Hippocampal formation (tissue), 2 donors: ENCODE data around the gene NLN.
"Not testable (repeated sequence)": the region's sequence is repeated elsewhere in the genome, so short reads cannot be mapped to it uniquely, and the experiment has no call there.

ENCODE experiments used
- DNase-seq, 2 donors: peaks; one replicate each; lab custom pipeline; 2025; lab: John Stamatoyannopoulos, UW

Gene NLN

GRCh38 chr5:65832152-65832551 is 110.1 kb downstream of the NLN start:
- DNase-seq = no peak

DNA sequence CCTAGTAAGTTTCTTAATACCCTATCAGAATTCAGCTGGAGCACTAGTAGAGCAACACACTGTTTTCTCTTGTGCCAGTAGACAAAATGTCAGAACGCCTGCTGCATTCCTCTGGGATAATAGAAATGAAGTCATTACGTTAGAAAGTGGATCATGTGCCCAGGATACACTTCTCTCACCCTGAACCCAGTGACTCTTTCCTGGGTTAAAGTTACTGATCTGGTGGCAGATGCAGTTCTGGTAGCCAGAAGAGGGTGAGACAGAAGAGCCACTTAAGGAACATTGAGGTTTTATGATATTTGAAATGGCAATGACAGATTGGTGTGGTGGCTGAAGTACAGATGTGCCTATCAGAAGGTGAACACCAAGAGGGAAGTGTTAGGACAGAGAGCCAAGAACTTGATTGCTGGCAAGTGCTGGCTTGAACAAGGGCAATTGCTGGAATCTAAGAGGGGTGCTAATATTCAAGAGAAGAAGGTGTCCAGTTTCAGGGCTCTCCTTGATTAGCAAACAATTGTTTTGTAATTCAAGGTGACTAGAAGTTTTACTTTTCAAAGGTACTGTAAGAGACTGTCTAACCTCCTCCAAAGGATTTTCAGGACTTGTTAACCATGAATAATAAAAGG is 110.7 kb downstream of the NLN start:
- no peak for DNase-seq

GRCh38 chr5:65833780-65834179 is 111.8 kb downstream of the NLN start:
- DNase-seq = no peak

- no peak for DNase-seq
Measured at GRCh38 chr5:65834306-65834705, 112.3 kb downstream of the NLN start.

GRCh38 chr5:65835191-65835590 is 113.2 kb downstream of the NLN start:
- peak in 1 of 2 donors; percentile 44 for DNase-seq

DNA sequence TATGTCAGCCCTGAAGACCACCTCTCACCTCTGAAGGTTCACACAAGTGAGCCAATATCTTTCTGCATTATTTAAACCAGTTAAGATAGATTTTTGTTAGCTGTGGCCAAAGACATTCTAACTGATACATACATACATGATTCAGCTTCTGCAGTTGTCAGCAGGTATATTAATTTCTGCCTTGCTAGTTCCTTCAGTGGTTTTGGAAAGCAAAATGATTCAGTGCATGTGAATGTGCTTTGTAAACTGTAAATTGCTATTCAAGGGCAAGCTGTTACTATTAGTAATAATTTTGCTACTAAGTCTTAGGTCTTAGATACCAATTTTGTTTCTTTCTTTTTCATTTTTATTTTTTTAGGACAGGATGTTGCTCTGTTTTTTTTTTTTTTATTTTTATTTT is 115.1 kb downstream of the NLN start:
- no peak for DNase-seq

GRCh38 chr5:65839170-65839569 is 117.2 kb downstream of the NLN start:
- DNase-seq = not testable (repeated sequence)

DNA sequence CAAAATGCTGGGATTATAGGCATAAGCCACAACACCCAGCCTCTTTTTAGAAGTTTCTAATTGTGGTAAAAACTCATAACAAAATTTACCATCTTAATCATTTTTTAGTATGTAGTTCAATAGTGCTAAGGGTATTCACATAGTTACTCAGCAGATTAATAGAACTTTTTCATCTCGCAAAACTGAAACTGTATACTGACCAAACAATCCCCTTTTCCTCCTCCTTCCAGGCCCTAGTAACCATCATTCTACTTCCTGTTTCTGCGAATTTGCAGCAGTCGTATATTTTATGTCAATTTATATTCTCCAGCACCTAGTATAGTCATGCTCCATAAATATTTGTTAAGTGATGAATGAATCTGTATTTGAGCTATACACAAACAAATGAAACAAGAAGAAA is 118.1 kb downstream of the NLN start:
- no peak for DNase-seq

- DNase-seq = not testable (repeated sequence)
Measured at GRCh38 chr5:65844763-65845162, 122.8 kb downstream of the NLN start.

DNA sequence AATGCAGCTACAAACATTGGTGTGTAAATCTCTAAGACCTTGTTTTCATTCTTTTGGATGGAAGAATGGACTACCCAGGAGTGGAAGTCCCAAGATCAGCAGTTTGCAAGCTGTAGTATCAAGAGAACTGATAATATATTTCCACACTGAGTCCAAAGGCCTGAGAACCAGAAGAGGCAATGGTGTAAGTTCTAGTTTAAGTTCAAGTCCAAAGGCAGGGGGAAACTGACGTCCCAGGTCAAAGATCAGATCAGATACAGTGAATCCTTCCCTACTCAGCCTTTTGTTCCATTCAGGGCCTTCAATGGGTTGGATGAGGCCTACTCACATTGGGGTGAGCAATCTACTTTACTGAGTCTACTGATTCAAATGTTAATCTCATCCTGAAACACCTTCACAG is 124.1 kb downstream of the NLN start:
- no peak for DNase-seq

GRCh38 chr5:65847019-65847418 is 125.0 kb downstream of the NLN start:
- not testable (repeated sequence) for DNase-seq

GRCh38 chr5:65849918-65850317 is 127.9 kb downstream of the NLN start:
- not testable (repeated sequence) for DNase-seq

- no peak for DNase-seq
Measured at GRCh38 chr5:65854925-65855324, 132.9 kb downstream of the NLN start.

- DNase-seq = no peak
Measured at GRCh38 chr5:65855766-65856315, 133.8 kb downstream of the NLN start.

GRCh38 chr5:65856520-65856919 is 134.5 kb downstream of the NLN start:
- DNase-seq = no peak

GRCh38 chr5:65858316-65858715 is 136.3 kb downstream of the NLN start:
- no peak for DNase-seq

- DNase-seq = no peak
Measured at GRCh38 chr5:65861830-65862241, 139.8 kb downstream of the NLN start.

- no peak for DNase-seq
Measured at GRCh38 chr5:65862384-65862783, 140.4 kb downstream of the NLN start.

DNA sequence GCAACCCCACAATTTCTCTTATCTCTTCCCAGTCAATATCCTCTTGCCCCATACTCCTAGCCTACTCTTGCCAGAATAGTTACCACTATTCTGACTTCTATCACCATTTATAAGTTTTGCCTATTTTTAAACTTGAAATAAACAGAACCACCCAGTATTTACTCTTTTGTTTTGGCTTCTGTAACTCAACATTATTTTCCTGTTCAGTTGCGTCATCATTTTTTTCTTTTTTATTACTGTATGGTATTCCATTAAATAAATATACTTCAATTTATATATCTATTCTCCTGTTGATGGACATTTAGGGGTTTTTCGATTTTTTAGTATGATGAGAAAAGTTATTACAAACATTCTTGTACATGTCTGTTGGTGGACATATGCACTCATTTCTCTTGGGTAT is 141.7 kb downstream of the NLN start:
- no peak for DNase-seq

DNA sequence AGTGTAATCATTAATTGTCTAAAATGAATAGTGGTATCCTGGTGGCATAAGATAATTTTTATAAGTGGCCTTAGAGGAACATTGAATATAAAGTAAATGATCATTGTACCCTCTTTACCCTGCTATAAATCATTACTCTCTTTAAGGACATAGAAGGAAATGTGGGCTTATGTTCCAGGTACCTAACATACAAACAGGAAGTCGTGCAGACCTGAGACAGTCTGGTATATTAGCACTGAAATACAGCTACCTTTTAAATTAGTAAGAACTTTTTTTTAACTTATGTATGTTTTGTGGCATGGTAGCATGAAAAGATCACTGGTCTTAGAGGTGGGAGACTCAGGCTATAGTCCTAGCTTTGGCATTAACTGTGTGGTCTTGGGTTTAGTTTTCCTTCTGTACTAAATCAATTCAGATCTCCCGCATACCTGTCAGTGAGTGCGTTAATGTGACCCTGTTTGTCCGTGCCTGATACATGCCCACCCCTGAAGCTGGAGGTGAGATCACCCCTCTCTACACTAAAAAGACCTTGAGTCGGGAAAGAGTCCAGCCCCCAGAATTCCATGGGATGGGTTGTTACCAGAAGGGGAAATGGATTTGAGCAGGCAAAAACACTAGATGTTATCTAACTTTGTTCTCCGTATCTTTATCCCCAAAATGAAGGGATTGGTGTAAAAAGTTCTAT is 145.0 kb downstream of the NLN start:
- DNase-seq = no peak

DNA sequence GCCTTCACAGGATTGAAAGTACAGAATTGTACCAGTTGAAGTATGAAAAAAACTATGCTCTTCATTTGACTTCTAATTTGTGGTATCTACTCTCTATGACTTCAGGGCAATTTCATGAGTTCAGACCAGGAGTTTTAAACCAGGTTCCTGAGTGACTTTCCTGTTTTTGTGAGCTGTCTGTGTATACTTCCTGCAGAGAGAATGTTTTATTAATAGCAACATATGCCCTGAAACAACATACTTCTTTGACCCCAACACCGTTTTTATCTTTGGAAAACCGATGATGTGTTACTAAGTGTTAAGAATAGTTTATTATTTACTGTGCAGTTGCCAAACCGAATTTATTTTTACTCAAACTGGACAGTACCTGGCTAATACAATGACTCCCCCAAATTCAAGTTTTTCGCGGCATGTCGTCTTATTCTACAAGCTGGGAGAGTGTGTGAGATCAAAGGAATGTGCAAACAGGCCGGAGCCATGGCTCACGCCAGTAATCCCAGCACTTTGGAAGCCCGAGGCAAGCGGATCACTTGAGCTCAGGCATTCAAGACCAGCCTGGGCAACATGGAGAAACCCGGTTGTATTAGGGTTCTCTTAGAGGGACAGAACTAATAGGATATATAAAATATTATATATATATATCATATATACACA is 145.7 kb downstream of the NLN start:
- DNase-seq = no peak

- DNase-seq = no peak
Measured at GRCh38 chr5:65868509-65868908, 146.5 kb downstream of the NLN start.

DNA sequence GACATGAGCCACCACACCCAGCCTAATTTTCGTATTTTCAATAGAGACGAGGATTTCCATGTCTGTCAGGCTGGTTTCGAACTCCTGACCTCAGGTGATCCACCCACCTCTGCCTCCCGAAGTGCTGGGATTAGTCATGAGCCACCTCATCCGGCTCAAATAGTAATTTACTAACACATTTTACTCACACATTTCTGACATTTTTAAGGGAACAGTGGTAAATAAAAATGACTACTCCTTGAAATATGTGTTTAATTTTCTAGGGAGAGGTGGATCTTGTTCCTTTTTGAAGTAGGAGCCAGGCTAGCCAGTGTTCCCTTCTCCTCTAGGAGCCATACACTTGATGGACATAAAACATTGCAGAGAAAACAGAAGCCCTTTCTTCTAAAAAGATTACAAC is 149.2 kb downstream of the NLN start:
- no peak for DNase-seq
